ENCODE measurements around the gene JAML.

Gene JAML

GRCh38 chr11:118226781-118227180 lies 2.0 kb upstream of the JAML start:
- Histone ChIP-seq H3K9me3 (no peaks in the 10 kb centered on the region), H3K27ac (peak overlapping the region; percentile 97), H3K4me3 (ENCODE audit: low read depth in 1 of 2, low read length in 1 of 2) (peak overlapping the region; percentile 77 to 96), H3K27me3 (no peaks in the 10 kb centered on the region), H3K36me3 (peaks cover 46% of the 10 kb centered on the region), H3K4me1 (ENCODE audit: control insufficient read depth in 1 of 2, insufficient read depth in 1 of 2, low read depth in 1 of 2, low read length in 1 of 2) (peaks cover 81 to 99% of the 10 kb centered on the region in 2 experiments)
- no peak for TF ChIP-seq CTCF (IDR thresholded peaks at IDR 0.05)

- Histone ChIP-seq H3K27ac (peak overlapping the region; percentile 97), H3K27me3 (no peaks in the 10 kb centered on the region), H3K4me3 (ENCODE audit: low read depth in 1 of 2, low read length in 1 of 2) (peak overlapping the region; percentile 77 to 96), H3K9me3 (no peaks in the 10 kb centered on the region), H3K4me1 (ENCODE audit: control insufficient read depth in 1 of 2, insufficient read depth in 1 of 2, low read depth in 1 of 2, low read length in 1 of 2) (peaks cover 81 to 99% of the 10 kb centered on the region in 2 experiments), H3K36me3 (peaks cover 47% of the 10 kb centered on the region)
- TF ChIP-seq CTCF (IDR thresholded peaks at IDR 0.05): no peak
Observed at GRCh38 chr11:118226296-118226695, 1.5 kb upstream of the JAML start.

- Histone ChIP-seq H3K4me1 (ENCODE audit: control insufficient read depth in 1 of 2, insufficient read depth in 1 of 2, low read depth in 1 of 2, low read length in 1 of 2) (peaks cover 81 to 99% of the 10 kb centered on the region in 2 experiments), H3K36me3 (peaks cover 48% of the 10 kb centered on the region), H3K9me3 (no peaks in the 10 kb centered on the region), H3K27me3 (no peaks in the 10 kb centered on the region), H3K4me3 (ENCODE audit: low read depth in 1 of 2, low read length in 1 of 2) (peak overlapping the region; percentile 77 to 96), H3K27ac (peak overlapping the region; percentile 97)
- TF ChIP-seq CTCF (IDR thresholded peaks at IDR 0.05): no peak
Observed at GRCh38 chr11:118223992-118224391, 819 bp downstream of the JAML start.

GRCh38 chr11:118223570-118223969 lies 1.2 kb downstream of the JAML start:
- Histone ChIP-seq H3K9me3 (no peaks in the 10 kb centered on the region), H3K27ac (peak overlapping the region; percentile 97), H3K4me3 (ENCODE audit: low read depth in 1 of 2, low read length in 1 of 2) (peak overlapping the region; percentile 77 to 96), H3K4me1 (ENCODE audit: control insufficient read depth in 1 of 2, insufficient read depth in 1 of 2, low read depth in 1 of 2, low read length in 1 of 2) (peaks cover 81 to 99% of the 10 kb centered on the region in 2 experiments), H3K27me3 (no peaks in the 10 kb centered on the region), H3K36me3 (peaks cover 51% of the 10 kb centered on the region)
- TF ChIP-seq CTCF (IDR thresholded peaks at IDR 0.05): no peak

- H3K27ac ChIP-seq: peak overlapping the region; percentile 97
- no peak for TF ChIP-seq CTCF (IDR thresholded peaks at IDR 0.05)
- peaks cover 81 to 99% of the 10 kb centered on the region in 2 experiments for H3K4me1 ChIP-seq (ENCODE audit: control insufficient read depth in 1 of 2, insufficient read depth in 1 of 2, low read depth in 1 of 2, low read length in 1 of 2)
Observed at GRCh38 chr11:118222437-118222836, 2.4 kb downstream of the JAML start.

GRCh38 chr11:118221419-118221818 lies 3.4 kb downstream of the JAML start:
- H3K4me3 ChIP-seq (ENCODE audit: low read depth in 1 of 2, low read length in 1 of 2): peak overlapping the region; percentile 77 to 96
- H3K4me1 ChIP-seq (ENCODE audit: control insufficient read depth in 1 of 2, insufficient read depth in 1 of 2, low read depth in 1 of 2, low read length in 1 of 2): peaks cover 81 to 99% of the 10 kb centered on the region in 2 experiments
- H3K27ac ChIP-seq: peak overlapping the region; percentile 97

More at GRCh38 chr11:118222437-118222836, 2.4 kb downstream of the JAML start:
- no peaks in the 10 kb centered on the region for H3K9me3 ChIP-seq
- peaks cover 58% of the 10 kb centered on the region for H3K36me3 ChIP-seq
- H3K27me3 ChIP-seq: no peaks in the 10 kb centered on the region
- H3K4me3 ChIP-seq (ENCODE audit: low read depth in 1 of 2, low read length in 1 of 2): peak overlapping the region; percentile 77 to 96

More at GRCh38 chr11:118221419-118221818, 3.4 kb downstream of the JAML start:
- TF ChIP-seq CTCF (IDR thresholded peaks at IDR 0.05): no peak
- no peaks in the 10 kb centered on the region for H3K9me3 ChIP-seq
- H3K36me3 ChIP-seq: peaks cover 58% of the 10 kb centered on the region
- no peaks in the 10 kb centered on the region for H3K27me3 ChIP-seq
